Upper lobe of left lung (tissue), 6 donors: ENCODE measurements around the gene PGRMC1. TPM values are rescaled to one million over a fixed set of nuclear protein-coding genes. Genes with fewer than 3 reads are reported as not detected.

Experiments
- ATAC-seq, 2 donors: fragments of 200-7000 bp; cut with Tn5 transposase; one replicate each; pipeline ENCODE4 v1.9.1; 2022; ENCODE audit warnings: mild to moderate bottlenecking in 2 of 2, moderate library complexity in 2 of 2; ENCODE audit not compliant: low FRiP score in 2 of 2
- DNase-seq, 2 donors: peaks; one replicate each; pipeline ENCODE4 v3.0.0-alpha.2; 2019 to 2020
- H3K27ac ChIP-seq, 4 donors: fragments of 200-600 bp; sonication (generic); one replicate each; pipeline ENCODE4 v1.5.1; 2016 to 2019
- H3K27me3 ChIP-seq, 4 donors: fragments of 200-600 bp; sonication (generic); one replicate each; pipeline ENCODE4 v1.5.1; 2017 to 2019
- H3K36me3 ChIP-seq, 4 donors: fragments of 200-600 bp; sonication (generic); one replicate each; pipeline ENCODE4 v1.5.1; 2016 to 2019
- H3K4me1 ChIP-seq, 4 donors: fragments of 200-600 bp; sonication (generic); one replicate each; pipeline ENCODE4 v1.5.1; 2018 to 2019
- H3K4me3 ChIP-seq, 4 donors: fragments of 200-600 bp; sonication (generic); one replicate each; pipeline ENCODE4 v1.5.1; 2017 to 2019; ENCODE audit warnings: mild to moderate bottlenecking in 2 of 4, moderate library complexity in 1 of 4
- H3K9me3 ChIP-seq, 4 donors: fragments of 200-600 bp; sonication (generic); one replicate each; pipeline ENCODE4 v1.5.1; 2018 to 2019
- EP300 ChIP-seq, 4 donors: sonication (generic); formaldehyde crosslinking; IDR thresholded peaks; one replicate each; pipeline ENCODE4 v1.5.1; 2017; ENCODE audit warnings: antibody characterized with exemption in 4 of 4, control low read depth in 2 of 4
- POLR2A ChIP-seq, 4 donors: fragments of 450-650 bp; IDR thresholded peaks; one replicate each; pipeline ENCODE4 v1.5.1; 2016 to 2017; ENCODE audit warnings: antibody characterized with exemption in 4 of 4, mild to moderate bottlenecking in 2 of 4
- POLR2AphosphoS5 ChIP-seq, 2 donors: sonication (generic); formaldehyde crosslinking; IDR thresholded peaks; one replicate each; pipeline ENCODE4 v1.5.1; 2017; ENCODE audit warnings: antibody characterized with exemption in 2 of 2
- WGBS, 2 donors: methylation state at CpG; one replicate each; pipeline ENCODE4 v1.1.5; 2017 to 2018; 5-methylcytosine and 5-hydroxymethylcytosine counted together
- total RNA-seq, 6 donors: library from RNA; depleted of rRNA in 4 of 6; stranded (reverse); fragments of >200 nt in 4 of 6; gene quantifications; one replicate each; pipeline versions ENCODE4 v1.1.0 to v1.2.1, GENCODE V29; 2016 to 2021
- TF ChIP-seq, protein P1 (sequence below), 6 experiments: fragments of 450-650 bp in 4 of 6; fragments of 200-600 bp in 2 of 6; sonication (generic) in 2 of 6; IDR thresholded peaks; one replicate each; pipeline ENCODE4 v1.5.1; 2016 to 2019; ENCODE audit warnings: antibody characterized with exemption in 6 of 6
- donor health status: DM: no; HTN: no; CAD: no; lungs with moderate emphysema.
- donor health status: DM: no; HTN: yes; CAD: no; lungs with severe emphysema.

The PGRMC1 gene
- total RNA-seq, 6 donors from 2014 or later = 28.3 to 112 (median 74.3) TPM

GRCh38 chrX:119238557-119238956 lies 2.5 kb downstream of the PGRMC1 start:
- no peak overlapping the region for H3K4me3 ChIP-seq

DNA sequence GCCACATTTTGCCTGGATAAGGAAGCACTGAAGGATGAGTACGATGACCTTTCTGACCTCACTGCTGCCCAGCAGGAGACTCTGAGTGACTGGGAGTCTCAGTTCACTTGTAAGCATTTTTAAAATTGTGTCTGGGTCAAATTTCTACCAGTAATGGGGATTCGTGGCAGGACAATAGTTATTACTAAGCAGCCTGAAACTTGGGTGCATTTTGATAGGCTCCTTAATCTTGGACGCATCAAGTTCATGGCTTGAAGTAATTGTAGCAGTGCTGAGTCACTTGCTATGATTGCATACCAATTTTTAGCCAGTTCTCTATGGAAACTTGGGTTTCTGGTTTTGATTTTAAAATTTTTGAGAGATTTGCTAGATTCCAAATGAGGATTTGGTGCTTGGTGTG lies 4.3 kb downstream of the PGRMC1 start:
- ATAC-seq = peak in 1 of 2 donors; percentile 44
- H3K27me3 ChIP-seq = peaks cover 0 to 7% (median 0%) of the 10 kb centered on the region in 4 donors
- peaks cover 0 to 13% (median 0%) of the 10 kb centered on the region in 4 donors for H3K36me3 ChIP-seq
- DNase-seq = no peak
- H3K9me3 ChIP-seq = no peaks in the 10 kb centered on the region
- 74 to 83% methylated on average over 2 to 3 of the region's 3 CpGs for WGBS, 2 donors
- no peak overlapping the region for H3K27ac ChIP-seq
- TF ChIP-seq EP300 (IDR thresholded peaks at IDR 0.05) = no peak
- TF ChIP-seq, protein P1, sequence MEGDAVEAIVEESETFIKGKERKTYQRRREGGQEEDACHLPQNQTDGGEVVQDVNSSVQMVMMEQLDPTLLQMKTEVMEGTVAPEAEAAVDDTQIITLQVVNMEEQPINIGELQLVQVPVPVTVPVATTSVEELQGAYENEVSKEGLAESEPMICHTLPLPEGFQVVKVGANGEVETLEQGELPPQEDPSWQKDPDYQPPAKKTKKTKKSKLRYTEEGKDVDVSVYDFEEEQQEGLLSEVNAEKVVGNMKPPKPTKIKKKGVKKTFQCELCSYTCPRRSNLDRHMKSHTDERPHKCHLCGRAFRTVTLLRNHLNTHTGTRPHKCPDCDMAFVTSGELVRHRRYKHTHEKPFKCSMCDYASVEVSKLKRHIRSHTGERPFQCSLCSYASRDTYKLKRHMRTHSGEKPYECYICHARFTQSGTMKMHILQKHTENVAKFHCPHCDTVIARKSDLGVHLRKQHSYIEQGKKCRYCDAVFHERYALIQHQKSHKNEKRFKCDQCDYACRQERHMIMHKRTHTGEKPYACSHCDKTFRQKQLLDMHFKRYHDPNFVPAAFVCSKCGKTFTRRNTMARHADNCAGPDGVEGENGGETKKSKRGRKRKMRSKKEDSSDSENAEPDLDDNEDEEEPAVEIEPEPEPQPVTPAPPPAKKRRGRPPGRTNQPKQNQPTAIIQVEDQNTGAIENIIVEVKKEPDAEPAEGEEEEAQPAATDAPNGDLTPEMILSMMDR (IDR thresholded peaks at IDR 0.05) = no peak
- TF ChIP-seq POLR2A (IDR thresholded peaks at IDR 0.05) = no peak
- no peak for TF ChIP-seq POLR2AphosphoS5 (IDR thresholded peaks at IDR 0.05)
- no peak overlapping the region for H3K4me3 ChIP-seq
- H3K4me1 ChIP-seq = peaks cover 0 to 10% (median 2%) of the 10 kb centered on the region in 4 donors

More at GRCh38 chrX:119238557-119238956, 2.5 kb downstream of the PGRMC1 start:
- TF ChIP-seq POLR2A (IDR thresholded peaks at IDR 0.05) (no peak), POLR2AphosphoS5 (IDR thresholded peaks at IDR 0.05) (no peak), EP300 (IDR thresholded peaks at IDR 0.05) (no peak)
- TF ChIP-seq, protein P1 (IDR thresholded peaks at IDR 0.05) = no peak
- peaks cover 0 to 11% (median 0%) of the 10 kb centered on the region in 4 donors for H3K36me3 ChIP-seq
- no peak overlapping the region for H3K27ac ChIP-seq
- peaks cover 0 to 10% (median 2%) of the 10 kb centered on the region in 4 donors for H3K4me1 ChIP-seq
- peaks cover 0 to 7% (median 0%) of the 10 kb centered on the region in 4 donors for H3K27me3 ChIP-seq
- DNase-seq (no peak), ATAC-seq (no peak)
- 72 to 80% methylated on average over 3 of the region's 3 CpGs for WGBS, 2 donors
- H3K9me3 ChIP-seq = no peaks in the 10 kb centered on the region

- no peaks in the 10 kb centered on the region for H3K9me3 ChIP-seq
- no peak for ATAC-seq
- WGBS, 2 donors = 71 to 90% methylated on average over 3 of the region's 3 CpGs
- no peaks in the 10 kb centered on the region for H3K4me1 ChIP-seq
- TF ChIP-seq, protein P1 (IDR thresholded peaks at IDR 0.05) = no peak
- TF ChIP-seq EP300 (IDR thresholded peaks at IDR 0.05) = no peak
- no peak for TF ChIP-seq POLR2A (IDR thresholded peaks at IDR 0.05)
- TF ChIP-seq POLR2AphosphoS5 (IDR thresholded peaks at IDR 0.05) = no peak
- no peak overlapping the region for H3K4me3 ChIP-seq
- H3K27me3 ChIP-seq = no peaks in the 10 kb centered on the region
- H3K36me3 ChIP-seq = peaks cover 0 to 11% (median 0%) of the 10 kb centered on the region in 4 donors
- no peak overlapping the region for H3K27ac ChIP-seq
- no peak for DNase-seq
Measured at GRCh38 chrX:119247702-119248101, 11.6 kb downstream of the PGRMC1 start.

DNA sequence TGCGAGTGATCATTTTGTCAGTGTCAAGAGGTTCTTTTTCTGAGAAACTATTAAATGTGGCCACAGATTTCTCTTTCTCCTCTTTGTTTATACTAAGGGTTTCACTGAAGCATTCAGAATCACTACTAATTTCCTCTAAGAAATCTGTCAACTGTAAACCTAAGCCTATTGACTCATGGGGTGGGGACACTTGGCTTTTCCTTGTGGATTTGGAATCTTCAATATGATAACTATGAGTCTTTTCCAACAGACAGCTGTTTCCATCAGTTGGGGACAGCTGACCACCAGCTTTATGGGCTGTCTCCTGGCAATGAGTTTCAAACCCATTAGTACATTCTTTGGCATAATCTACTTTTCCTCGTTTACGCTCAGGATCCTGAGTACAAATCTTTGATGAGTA lies 13.8 kb downstream of the PGRMC1 start:
- Histone ChIP-seq H3K9me3 (no peaks in the 10 kb centered on the region), H3K4me3 (no peak overlapping the region), H3K27me3 (no peaks in the 10 kb centered on the region), H3K27ac (no peak overlapping the region), H3K36me3 (no peaks in the 10 kb centered on the region), H3K4me1 (no peaks in the 10 kb centered on the region)
- WGBS, 2 donors = 73 to 80% methylated on average over 3 of the region's 3 CpGs
- ATAC-seq = no peak
- no peak for DNase-seq
- TF ChIP-seq, protein P1 (IDR thresholded peaks at IDR 0.05) = no peak
- TF ChIP-seq POLR2AphosphoS5 (IDR thresholded peaks at IDR 0.05) = no peak
- no peak for TF ChIP-seq EP300 (IDR thresholded peaks at IDR 0.05)
- no peak for TF ChIP-seq POLR2A (IDR thresholded peaks at IDR 0.05)

- no peak overlapping the region for H3K4me3 ChIP-seq
- ATAC-seq (no peak), DNase-seq (no peak)
- H3K27me3 ChIP-seq = no peaks in the 10 kb centered on the region
- H3K27ac ChIP-seq = no peak overlapping the region
- 89 to 95% methylated on average over 2 to 4 of the region's 4 CpGs for WGBS, 2 donors
- H3K36me3 ChIP-seq = no peaks in the 10 kb centered on the region
- TF ChIP-seq, protein P1 (IDR thresholded peaks at IDR 0.05) = no peak
- TF ChIP-seq EP300 (IDR thresholded peaks at IDR 0.05) (no peak), POLR2A (IDR thresholded peaks at IDR 0.05) (no peak), POLR2AphosphoS5 (IDR thresholded peaks at IDR 0.05) (no peak)
- H3K4me1 ChIP-seq = no peaks in the 10 kb centered on the region
- H3K9me3 ChIP-seq = no peaks in the 10 kb centered on the region
Measured at GRCh38 chrX:119251386-119251785, 15.3 kb downstream of the PGRMC1 start.
